GM10248 (cell line): ENCODE results near the gene VAV2.

Experiments used
- CTCF ChIA-PET: fragments of 300-600 bp; sonication (Branson Sonifier 250); formaldehyde crosslinking; extraction: SDS; loops from one replicate; lab custom pipeline; 2021; ENCODE audit warnings: antibody characterized with exemption; lab: Yijun Ruan, JAX
- POLR2A ChIA-PET: fragments of 350-650 bp; sonication (Branson Sonifier 250); formaldehyde crosslinking; extraction: SDS; loops from one replicate; lab custom pipeline; 2020; ENCODE audit warnings: antibody characterized with exemption; lab: Yijun Ruan, JAX
- DNase-seq: peaks from one replicate; pipeline ENCODE4 v3.0.0; 2012; ENCODE audit errors: extremely low spot score
- CTCF ChIP-seq: IDR thresholded peaks from 2 replicates; pipeline ENCODE4 v1.5.1; 2012; ENCODE audit warnings: mild to moderate bottlenecking, low read depth; ENCODE audit errors: extremely low read depth, missing control alignments, control extremely low read depth

VAV2 gene

GRCh38 chr9:133878402-133878801 is 113.7 kb downstream of the VAV2 start:
- ChIA-PET CTCF (no interaction called here), POLR2A (no interaction called here)
- no peak for DNase-seq
- TF ChIP-seq CTCF = no peak

- no peak for DNase-seq
- ChIA-PET POLR2A (no interaction called here), CTCF (no interaction called here)
- TF ChIP-seq CTCF = no peak
Observed at GRCh38 chr9:133877967-133878366, 114.2 kb downstream of the VAV2 start.

GRCh38 chr9:133877327-133877726 is 114.8 kb downstream of the VAV2 start:
- TF ChIP-seq CTCF = no peak
- CTCF ChIA-PET = no interaction called here
- POLR2A ChIA-PET = no interaction called here
- no peak for DNase-seq

- TF ChIP-seq CTCF = no peak
- ChIA-PET CTCF (no interaction called here), POLR2A (no interaction called here)
- DNase-seq = no peak
Observed at GRCh38 chr9:133876836-133877235, 115.3 kb downstream of the VAV2 start.

GRCh38 chr9:133876144-133876543 is 116.0 kb downstream of the VAV2 start:
- ChIA-PET CTCF (no interaction called here), POLR2A (no interaction called here)
- DNase-seq = no peak
- TF ChIP-seq CTCF = no peak

- ChIA-PET POLR2A (no interaction called here), CTCF (no interaction called here)
- DNase-seq = no peak
- TF ChIP-seq CTCF = no peak
Observed at GRCh38 chr9:133875131-133875530, 117.0 kb downstream of the VAV2 start.

GRCh38 chr9:133874659-133875058 is 117.5 kb downstream of the VAV2 start:
- no peak for DNase-seq
- CTCF ChIA-PET = no interaction called here
- POLR2A ChIA-PET = no interaction called here
- no peak for TF ChIP-seq CTCF
